Esophagus mucosa (tissue), 1 donor: ENCODE results near the gene PTGFRN. TPM values are rescaled to one million over a fixed set of nuclear protein-coding genes. Genes with fewer than 3 reads are reported as not detected.

Experiments used
- ATAC-seq: fragments of 200-7000 bp; cut with Tn5 transposase; one replicate; pipeline ENCODE4 v1.9.1; 2020
- total RNA-seq: library from RNA; stranded (reverse); gene quantifications from one replicate; pipeline ENCODE4 v1.2.4, GENCODE V29; 2023
- donor health status: DM: yes; HTN: yes; CAD: no.

Gene PTGFRN
- total RNA-seq, 1 donor from 2014 or later = 55.1 TPM

DNA sequence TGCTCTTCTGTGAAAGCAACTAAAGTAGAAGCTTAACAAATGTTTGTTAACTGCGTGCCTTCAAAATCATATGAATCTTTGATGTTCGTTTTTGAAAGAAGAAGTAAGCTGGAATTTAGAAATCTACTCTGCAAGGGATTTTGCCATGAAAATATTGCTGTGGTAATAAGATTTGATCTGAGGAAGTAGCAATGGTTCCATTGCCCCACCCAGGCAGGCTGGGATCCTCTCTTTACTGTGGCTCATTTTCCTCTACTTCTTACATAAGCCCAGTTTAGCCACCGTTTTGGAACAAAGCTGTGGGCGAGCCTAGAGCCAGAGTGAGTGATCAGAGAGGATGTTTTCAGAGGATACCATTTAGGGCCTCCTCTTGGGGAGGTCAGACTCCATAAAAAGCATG is 20.3 kb upstream of the PTGFRN start:
- ATAC-seq = no peak

DNA sequence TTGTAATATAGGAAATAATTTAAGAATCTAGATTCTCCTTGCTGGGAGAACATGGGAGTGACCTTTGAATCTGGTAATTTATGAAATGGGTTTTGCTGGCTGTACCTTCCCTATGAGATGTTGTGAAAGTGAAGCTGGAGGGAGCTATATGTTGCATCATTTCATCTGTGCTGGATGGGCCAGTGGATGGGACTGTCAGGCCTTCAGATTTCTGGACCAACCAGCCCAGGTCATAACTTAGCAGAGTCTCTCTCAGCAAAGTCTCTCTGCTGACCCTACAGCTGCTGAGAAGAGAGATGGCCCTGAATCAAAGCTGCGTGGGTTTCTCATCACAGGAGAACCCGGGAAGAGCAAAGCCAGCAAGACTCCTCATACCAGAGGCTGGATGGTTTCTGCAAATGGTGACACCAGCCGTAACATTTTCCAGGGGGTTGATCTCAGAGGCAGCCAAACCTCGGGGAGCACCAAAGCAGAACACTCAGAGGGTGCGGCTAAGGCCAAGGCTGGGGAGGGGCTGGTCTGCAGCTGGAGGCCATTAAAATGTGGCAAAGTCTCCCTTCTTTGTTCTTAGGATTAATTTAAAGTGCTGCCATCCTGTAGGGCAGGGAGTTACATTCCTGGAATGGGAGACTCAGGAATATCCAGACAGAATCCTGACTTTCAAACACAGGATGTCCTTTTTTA is 18.2 kb upstream of the PTGFRN start:
- ATAC-seq = no peak

DNA sequence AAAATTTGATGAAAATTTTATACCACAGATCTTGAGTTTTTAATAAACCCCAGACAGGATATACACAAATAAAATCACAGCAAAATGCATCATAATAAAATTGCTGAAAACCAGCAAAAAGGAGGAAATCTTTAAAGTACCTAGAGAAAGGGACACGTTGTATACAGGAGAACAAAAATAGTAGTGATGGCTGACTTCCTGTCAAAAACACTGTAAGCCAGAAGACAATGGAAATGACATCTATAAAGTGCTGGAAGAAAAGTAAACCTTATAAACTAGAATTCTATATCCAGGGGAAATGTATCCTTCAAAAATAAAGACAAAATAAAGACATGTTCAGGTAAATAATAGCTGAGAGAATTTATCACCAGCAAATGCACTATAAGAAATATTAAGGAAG is 14.6 kb upstream of the PTGFRN start:
- ATAC-seq = no peak

DNA sequence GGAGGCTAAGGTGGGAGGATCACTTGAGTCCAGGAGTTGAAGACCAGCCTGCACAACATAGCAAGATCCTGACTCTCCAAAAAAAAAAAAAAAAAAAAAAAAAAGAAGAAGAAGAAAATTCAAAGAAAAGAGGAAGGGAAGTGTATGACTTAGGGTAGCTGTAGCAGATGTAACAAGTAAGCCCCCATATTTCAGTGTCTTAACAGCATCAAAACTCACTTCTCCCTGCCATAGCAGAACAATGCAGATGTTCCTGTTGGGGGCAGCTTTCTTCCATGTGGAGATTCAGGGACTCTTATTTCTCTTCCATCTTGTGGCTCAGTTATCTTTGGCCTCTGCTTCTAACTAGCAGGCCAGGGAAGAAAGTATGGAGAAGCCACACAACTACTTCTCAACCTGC is 10.2 kb upstream of the PTGFRN start:
- no peak for ATAC-seq

DNA sequence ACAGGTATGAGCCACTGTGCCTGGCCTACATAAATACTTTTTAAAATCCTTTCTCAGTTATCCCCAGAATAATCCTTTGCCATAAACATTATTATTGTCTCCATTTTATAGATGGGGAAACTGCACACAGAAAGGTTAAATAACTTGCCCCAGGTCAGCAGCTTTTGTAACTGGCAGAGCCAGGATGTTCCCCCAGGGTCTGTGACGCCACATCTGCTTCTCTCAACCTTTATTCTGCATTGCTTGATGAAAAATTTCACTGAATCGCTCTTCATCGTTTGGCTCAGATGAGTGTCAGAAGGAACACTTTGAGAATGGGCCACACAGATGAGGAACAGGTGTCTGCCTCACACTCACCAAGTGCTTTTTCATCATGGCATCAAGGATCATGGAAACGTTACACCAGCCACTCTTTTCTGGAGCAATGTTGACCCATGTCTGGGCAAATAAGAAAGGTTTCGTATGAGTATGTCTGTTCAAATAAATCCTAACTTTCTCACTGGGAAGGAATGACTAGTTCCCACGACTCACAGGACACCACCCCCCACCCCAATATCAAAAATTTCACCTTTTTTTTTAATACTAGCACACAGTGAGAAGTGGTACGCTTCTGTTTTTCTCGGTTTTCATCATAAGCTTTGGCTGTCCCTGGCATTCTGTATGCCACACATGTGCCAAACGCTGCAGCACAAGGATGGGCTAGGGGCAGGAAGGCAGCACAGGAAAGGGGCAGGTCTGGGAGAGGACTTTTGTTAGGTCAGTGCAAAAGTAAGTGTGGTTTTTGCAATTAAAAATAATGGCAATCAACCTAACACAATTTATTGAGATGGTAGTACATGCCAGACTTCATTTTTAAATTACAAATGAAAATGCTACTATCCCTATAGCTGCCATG is 9.0 kb upstream of the PTGFRN start:
- ATAC-seq = no peak

DNA sequence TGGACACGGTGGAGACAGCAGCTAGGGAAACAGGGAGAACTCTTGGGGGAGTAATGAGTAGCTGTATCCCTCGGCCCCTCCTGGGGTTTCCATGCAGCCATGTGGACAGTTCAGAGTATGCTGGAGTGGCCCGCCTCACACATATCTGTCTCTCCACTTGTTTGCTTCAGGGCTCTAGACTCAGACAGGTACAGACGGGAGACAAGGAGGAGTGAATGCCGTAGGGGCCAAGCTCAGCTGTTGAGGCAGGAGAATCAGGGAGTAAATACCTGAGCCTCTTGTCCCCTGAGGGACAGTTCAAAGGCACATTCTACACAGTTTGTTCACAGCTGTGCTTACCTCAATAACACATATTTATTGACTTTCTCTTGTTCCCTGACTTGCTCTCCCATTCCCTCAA is 7.7 kb upstream of the PTGFRN start:
- no peak for ATAC-seq

DNA sequence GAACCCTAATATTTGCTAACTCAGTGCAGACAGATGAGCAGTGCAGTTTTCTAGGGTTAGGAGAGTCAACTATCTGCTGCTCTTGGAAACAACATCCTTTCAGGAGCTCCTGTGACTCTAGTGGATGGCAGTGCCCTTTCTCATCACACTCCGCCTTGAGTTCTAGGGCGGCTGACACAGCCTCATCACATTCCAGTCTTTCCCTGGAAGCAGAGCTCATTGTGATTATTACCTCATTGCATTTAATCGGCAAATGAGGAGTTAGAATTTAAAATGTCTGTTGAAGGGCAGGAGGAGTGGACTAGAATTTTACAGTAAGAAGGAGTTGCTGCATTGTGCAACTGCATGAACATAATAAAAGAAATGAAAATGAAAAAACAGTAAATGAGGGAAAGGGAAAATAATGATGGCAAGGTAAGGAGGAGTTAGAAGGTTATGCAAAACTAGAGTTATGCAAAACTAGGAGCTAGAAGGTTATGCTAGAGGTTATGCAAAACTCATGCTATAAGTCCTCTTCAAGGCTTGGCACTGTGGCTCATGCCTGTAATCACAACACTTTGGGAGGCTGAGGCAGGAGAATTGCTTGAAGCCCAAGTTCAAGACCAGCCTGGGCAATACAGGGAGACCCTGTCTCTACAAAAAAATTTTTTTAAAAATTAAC is 6.9 kb upstream of the PTGFRN start:
- ATAC-seq = no peak

DNA sequence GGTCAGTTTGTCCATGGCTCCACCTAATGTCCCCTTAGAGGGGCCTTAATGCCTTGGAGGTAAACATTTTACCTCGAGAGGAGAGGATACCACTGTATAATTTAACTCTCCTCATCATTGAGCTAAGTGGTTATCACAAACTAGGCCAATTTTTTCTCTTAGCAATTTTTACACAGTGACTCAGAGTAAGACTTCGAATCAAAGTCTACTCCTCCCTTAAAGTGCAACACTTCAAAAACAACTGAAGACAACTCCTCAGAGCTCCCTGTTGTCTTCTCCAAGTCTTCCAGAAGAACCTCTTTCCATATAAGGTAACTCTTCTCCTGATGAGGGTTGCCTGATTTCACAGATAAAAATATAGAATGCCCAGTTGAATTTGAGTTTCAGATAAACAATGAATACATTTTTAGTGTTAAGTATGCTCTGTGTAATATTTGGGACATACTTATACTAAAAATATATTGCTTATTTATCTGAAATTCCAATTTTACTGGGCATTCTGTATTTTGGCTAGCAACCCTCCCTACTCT is 4.9 kb upstream of the PTGFRN start:
- no peak for ATAC-seq

DNA sequence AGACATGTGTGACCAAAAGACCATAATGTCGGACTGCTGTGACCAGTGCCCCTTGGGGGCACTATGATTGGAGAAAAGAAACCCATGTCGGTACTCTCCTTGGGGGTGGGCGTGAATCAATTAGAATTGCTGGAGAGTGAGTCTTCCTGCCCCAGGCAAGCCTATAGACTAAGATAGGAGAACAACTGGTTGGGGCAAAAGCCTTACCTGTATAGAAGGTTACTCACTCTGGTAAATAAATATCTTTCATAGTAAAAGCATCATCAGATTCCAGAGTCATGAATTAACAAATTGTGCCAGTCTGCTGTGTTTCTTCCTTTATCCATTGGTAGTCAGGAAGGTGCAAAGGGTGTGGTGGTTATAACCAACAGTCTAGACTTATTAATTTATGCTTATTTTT is 2.9 kb upstream of the PTGFRN start:
- peak; percentile 83 for ATAC-seq

DNA sequence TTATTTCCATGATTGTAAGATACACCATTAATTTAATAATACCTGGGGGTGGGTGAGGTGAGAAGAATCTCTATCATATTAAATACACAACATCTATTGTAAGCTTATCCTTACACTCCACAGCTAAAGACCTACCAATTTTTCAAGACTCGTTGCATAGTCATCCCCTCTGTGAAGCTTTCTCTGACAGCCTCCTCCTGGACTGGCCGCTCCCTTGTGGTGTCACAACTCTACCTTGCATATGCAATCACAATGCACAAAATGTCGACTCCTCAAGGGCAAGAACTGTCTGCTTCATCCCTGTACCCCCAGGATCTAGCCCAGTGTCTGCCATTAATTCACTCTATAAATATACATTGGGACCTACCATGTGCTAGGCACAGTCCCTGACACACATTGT is 2.4 kb upstream of the PTGFRN start:
- ATAC-seq = peak; percentile 36

DNA sequence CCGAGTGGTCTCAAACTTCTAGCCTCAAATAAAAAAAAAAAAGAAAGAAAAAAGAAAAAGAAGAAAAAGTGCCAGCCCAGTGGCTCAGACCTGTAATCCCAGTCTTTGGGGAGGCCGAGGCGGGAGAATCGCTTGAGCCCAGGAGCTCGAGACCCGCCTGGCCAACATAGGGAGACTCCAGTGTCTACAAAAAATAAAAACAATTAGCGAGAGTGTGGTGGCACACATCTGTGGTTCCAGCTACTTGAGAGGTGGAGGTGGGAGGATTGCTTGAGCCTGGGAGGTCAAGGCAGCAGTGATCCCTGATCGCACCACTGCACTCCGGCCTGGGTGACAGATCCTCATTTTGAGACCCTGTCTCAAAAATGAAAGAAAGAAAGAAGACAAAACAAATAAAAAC is 1.4 kb upstream of the PTGFRN start:
- ATAC-seq = no peak

DNA sequence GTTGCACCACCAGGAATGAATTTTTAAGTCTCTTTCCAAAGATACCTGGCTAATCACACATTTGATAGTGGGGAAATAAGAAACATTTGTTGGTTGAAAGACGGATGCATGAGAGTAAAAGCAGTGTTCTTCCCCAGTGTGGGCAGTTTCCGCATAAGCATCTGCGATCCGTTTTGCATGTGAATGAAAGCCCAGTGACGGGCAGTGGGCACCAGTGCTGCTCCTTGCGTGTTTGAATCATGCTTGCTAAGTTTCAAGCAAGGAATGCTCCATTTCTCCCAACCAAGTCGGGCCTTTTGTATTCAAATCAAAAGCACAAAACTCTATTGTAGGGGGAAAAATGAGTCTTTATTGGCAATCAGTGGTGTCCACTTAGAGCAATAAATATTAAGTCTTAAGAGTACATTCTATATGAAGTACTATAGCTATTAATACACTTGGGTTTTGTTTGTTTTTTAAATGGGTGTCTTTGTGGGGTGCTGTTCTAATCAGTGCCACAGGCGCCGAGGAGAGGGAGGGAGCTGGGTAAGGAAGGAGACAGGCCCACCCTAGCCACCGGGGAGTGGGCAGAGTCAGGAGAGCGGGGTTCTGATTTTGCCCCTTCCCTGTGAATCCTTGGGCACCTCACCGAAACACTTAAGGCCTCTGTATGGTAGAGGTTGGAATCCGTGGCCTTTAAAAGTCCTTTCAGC is 750 bp upstream of the PTGFRN start:
- no peak for ATAC-seq

DNA sequence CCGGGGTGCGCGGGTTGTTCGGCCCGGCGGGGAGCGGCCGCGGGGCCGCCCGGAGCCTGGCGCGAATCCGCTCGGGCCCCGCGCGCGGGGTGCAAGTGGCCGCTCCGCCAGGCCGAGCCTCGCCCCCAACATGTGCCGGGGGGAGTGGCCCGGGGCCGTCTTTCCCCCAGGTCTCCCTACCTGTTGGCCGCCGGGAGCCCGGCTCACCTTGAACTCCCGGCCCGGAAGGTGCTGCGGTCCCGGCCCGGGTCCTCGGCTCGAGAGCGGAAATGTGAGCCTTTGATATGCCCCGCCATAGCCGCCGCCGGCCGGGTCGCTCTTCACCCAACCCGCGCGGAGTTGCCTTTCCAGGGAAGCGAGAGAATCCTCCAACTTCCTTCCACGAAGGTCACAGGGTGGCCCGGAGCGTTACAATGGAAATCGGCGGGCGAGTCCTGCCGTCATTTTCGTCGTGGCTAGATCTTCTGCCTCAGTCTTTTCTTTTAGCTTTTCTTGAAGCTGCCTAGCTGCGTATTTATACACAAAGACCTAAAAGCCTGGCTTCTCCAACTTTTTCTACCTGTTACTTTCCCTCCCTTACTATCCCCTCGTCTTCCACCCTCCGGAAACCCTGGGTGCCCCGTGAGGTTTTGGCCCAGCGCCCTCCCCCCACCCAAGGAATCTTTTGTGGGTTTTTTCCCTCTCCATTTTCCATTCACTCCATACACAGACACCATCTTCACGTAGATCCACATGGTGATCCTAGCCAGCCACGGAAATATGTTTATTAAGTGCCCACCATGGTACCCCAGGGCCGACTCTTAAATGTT is 867 bp downstream of the PTGFRN start:
- peak; percentile 27 for ATAC-seq

DNA sequence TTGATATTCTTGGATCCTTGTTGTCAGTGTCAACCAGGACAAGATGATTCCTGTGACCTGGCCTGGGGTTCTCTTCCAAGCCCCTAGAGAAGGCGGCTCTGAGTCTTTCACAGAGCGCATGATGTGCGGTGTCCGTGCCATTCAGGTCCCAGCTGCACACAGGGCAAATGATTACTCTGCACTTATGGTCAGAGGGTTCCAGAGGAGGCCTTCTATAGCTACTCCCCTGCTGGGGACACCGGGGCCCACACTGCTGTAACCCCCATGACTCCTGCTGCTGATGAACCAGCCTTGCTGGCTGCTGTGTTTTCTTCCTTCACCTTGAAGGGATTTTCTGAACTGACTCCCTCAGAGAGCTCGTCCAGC is 1.5 kb downstream of the PTGFRN start:
- ATAC-seq = no peak

DNA sequence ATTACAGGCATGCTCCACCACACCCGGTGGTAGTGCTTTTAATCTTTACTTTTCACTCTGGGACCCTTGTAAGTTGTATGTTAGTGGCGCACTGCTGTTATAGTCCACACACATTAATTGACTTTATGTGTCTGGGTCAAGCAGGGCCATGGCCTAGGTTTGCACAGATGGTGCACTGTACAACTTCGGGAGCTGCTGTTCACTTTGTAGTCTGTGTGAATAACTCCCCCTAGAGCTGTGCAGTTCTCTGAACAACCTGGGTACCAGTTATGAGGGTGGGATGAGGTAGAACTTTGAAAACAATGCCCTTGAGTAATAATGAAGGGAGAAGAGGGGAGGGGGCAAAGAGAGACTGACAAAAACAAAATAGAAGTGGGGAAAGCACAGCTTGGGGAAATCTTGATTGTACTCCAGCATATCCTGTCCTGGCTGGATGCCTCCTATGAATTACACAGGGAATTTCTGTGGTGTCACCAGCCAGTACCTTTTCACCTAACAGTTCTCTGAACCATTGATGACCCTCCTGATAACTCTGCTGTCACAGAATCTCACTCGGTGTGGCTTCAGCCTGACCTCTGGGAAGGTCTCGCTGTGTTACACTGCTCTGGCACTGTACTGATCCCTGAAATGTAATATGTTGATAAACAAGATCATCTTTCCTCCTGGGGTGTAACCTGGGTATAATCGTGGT is 2.2 kb downstream of the PTGFRN start:
- no peak for ATAC-seq

DNA sequence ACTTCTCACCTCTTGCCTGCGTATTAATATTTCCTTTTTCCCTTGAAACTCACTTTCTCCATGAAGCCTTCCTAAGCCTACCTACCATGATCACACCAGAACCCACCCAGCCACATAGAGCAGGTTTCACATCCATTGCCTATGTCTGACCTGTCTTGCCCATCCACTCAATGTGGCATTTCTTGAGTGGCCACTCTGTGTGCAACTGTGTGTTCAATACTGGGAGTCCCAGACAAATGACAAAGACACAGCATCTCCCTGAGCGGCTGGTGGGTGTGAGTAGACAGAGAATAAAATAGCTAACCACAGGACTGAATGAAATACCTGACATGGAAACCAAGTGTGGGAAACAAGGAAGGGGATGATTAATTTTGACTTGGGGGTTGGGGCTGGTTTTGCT is 3.1 kb downstream of the PTGFRN start:
- no peak for ATAC-seq

DNA sequence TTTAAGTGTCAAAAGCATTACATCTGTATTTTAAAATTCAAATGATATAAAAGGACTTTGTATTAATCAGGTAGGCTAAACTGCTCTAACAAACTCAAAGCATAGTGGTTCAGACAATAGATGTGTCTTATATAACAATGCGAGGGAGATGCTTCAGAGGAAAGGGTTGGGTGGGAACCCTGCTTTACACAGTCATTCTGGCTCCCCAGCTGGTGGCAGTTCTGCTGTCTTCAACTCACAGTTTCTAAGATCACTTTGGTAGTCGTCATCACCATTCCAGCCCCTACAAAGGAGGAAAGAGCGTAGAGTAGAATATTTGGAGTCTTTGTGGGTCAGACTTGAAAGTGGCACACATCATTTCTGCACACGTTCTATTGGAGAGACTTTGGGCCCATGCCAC is 4.2 kb downstream of the PTGFRN start:
- no peak for ATAC-seq

DNA sequence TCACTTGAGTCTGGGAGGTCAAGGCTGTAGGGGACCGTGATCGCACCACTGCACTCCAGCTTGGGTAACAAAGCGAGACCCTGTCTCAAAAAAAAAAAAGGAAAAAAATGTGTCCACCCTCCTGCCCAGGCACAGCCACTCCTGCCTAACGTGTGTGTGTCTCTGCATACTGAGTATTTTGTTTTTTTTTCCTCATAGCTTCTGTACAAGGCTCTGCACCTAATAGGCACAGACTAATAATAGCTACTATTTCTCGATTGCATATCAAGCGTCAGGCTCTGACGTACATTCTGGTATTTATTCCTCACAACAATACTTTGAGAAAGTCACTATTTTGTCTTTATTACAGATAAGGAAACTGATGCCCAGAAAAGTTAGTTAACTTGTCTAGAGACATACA is 5.0 kb downstream of the PTGFRN start:
- ATAC-seq = no peak

DNA sequence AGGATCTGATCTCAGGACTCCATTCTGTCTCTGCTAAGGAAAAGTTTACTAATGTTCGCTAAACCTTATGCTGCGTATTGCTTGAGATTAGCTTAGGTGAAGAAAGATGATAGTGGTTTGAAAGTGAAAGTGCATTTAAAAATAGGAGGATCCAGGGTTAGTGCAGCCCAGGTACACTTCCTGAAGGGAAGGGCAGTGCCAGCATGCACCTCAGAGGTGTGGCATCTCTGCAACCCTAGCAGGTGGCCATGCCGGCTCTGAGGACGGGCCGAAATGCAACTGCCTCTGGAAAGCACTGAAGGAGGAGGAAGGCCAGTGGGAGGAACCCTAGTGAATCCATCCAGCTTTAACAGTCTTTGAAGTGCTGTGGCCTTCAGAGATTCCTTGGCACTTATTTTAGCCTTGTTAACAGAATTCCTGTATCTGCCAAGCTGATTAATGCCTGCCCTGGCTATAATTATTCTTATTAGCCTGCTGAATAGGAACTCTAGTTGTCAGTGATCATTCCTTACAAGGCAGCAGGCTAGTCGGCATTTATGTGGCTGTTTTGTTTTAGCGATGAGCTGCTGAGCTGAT is 5.5 kb downstream of the PTGFRN start:
- ATAC-seq = peak; percentile 62

DNA sequence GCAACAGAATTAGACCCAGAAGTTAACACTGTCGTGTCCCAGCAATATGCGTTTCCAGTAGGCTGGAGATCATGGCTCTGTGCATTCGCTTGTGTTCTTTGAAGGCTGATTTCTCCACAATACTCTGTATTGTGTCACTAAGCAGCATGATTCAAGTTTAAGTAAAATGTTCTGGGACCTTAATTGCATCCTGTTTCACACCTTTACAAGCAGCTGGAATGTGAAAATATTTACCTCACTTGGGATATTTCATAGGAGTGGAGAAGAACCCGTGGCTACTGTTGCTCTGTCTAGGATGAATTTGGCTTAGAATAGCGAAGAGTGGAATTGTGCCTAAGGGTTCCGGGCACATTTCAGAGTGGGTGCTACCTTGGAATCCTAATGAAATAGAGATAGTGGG is 6.3 kb downstream of the PTGFRN start:
- ATAC-seq = no peak
